ENCODE data around the gene KLF5. TPM values are rescaled to one million over a fixed set of nuclear protein-coding genes. Genes with fewer than 3 reads are reported as not detected.

Gene KLF5
- 1.3 and 2.0 TPM in 2 replicates for total RNA-seq

DNA sequence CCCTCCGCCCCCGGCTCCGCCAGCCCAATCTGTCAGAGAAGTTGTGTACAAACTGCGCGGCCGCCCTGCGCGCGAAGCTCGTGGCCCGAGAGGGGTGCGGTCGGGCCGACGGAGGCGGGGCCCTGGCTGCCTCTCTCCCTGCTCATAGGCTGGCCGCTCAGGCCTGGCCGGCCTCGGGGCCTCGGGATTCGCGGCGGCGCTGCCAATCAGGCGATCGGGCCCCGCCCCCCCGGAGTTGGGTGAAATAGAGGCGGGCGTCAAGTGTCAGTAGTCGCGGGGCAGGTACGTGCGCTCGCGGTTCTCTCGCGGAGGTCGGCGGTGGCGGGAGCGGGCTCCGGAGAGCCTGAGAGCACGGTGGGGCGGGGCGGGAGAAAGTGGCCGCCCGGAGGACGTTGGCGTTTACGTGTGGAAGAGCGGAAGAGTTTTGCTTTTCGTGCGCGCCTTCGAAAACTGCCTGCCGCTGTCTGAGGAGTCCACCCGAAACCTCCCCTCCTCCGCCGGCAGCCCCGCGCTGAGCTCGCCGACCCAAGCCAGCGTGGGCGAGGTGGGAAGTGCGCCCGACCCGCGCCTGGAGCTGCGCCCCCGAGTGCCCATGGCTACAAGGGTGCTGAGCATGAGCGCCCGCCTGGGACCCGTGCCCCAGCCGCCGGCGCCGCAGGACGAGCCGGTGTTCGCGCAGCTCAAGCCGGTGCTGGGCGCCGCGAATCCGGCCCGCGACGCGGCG lies at the start of gene KLF5:
Gene KLF5, plus strand, starts transcription at position 270 of the 724 bp plus-strand sequence. Its CDS starts 323 bp downstream, at position 593.
- H3K36me3 Mint-ChIP-seq (ENCODE audit: low read depth), result peaks cover 6% of the 10 kb centered on the region
- peaks cover 63% of the 10 kb centered on the region for H3K27me3 Mint-ChIP-seq (ENCODE audit: low read depth)
- peak within 1 kb of the TSS; percentile 49 for H3K27ac Mint-ChIP-seq
- peak; percentile 95 for DNase-seq (ENCODE audit: low spot score)
- intact Hi-C loops (cut with micrococcal nuclease), result loop anchor here (2.0 to 5.0 kb wide), 5 partner anchors 163 to 1073 kb away; partner anchors contain the start of genes BORA, KLF12 and MZT1
- H3K4me3 Mint-ChIP-seq (ENCODE audit: low read depth), result peak within 1 kb of the TSS; percentile 80
- H3K4me1 Mint-ChIP-seq (ENCODE audit: low read depth), result peaks cover 12% of the 10 kb centered on the region
- no peaks in the 10 kb centered on the region for H3K9me3 Mint-ChIP-seq

DNA sequence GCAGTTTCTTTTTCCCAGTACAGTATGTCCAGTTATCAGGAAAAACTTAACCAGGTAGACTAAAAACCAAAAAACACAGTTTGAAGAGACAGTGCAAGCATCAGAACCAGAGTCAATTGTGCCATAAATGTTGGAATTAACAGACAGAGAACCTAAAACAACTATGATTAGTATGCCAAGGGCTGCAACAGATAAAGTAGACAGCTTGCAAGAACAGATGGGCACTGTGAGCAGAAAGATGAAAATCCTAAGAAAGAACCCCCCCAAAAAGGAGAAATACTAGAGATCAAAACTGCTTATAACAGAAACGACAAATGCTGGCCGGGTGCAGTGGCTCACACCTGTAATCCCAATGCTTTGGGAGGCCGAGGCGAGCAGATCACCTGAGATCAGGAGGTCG lies 47.1 kb upstream of the KLF5 start:
- Mint-ChIP-seq H3K9me3 (no peaks in the 10 kb centered on the region), H3K4me1 (ENCODE audit: low read depth) (peaks cover 3% of the 10 kb centered on the region), H3K27me3 (ENCODE audit: low read depth) (no peaks in the 10 kb centered on the region), H3K4me3 (ENCODE audit: low read depth) (no peak overlapping the region), H3K36me3 (ENCODE audit: low read depth) (peaks cover 13% of the 10 kb centered on the region), H3K27ac (no peak overlapping the region)
- intact Hi-C loops (cut with micrococcal nuclease), result no loop called here
- DNase-seq (ENCODE audit: low spot score), result no peak

DNA sequence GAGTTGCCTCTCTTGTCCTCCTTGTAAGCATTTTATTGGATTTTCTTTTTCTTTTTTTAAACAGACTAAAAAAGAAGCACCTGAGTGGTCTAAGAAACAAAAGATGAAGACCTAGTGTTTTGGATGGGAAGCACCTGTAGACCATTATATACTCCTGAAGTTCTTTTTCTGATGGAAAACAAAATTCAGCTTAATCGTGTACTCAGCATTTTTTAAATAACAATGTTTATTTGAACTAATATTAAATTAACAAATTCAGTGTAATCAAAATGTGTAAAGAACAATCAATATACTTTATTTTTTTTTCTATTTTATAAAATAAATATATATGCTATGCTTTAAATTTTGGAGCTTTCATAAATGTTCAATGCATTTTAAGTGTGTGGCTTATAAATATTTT lies 43.0 kb upstream of the KLF5 start:
- Mint-ChIP-seq H3K27me3 (ENCODE audit: low read depth) (no peaks in the 10 kb centered on the region), H3K4me1 (ENCODE audit: low read depth) (no peaks in the 10 kb centered on the region), H3K27ac (no peak overlapping the region), H3K36me3 (ENCODE audit: low read depth) (peaks cover 5% of the 10 kb centered on the region), H3K9me3 (no peaks in the 10 kb centered on the region), H3K4me3 (ENCODE audit: low read depth) (no peak overlapping the region)
- no peak for DNase-seq (ENCODE audit: low spot score)
- intact Hi-C loops (cut with micrococcal nuclease), result no loop called here

DNA sequence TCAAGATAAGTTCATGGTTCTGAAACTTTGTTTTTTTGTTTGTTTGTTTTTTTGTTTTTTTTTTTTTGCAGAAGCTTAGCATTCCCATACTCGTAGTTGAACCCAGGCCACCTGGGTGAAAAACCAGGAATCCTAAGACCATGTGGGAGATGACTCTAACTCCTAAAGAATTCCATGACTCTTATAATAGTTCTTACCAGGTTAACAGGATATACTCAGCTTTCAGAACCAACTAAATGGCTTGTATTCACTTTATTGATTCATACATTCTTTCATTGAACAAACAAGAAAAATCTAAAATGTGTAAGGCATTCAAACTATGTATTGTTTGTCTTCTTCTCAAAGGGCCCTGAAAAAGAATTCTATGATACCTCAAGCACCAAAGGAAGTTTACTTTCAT lies 40.5 kb upstream of the KLF5 start:
- intact Hi-C loops (cut with micrococcal nuclease), result no loop called here
- Mint-ChIP-seq H3K36me3 (ENCODE audit: low read depth) (peaks cover 3% of the 10 kb centered on the region), H3K27me3 (ENCODE audit: low read depth) (no peaks in the 10 kb centered on the region)

DNA sequence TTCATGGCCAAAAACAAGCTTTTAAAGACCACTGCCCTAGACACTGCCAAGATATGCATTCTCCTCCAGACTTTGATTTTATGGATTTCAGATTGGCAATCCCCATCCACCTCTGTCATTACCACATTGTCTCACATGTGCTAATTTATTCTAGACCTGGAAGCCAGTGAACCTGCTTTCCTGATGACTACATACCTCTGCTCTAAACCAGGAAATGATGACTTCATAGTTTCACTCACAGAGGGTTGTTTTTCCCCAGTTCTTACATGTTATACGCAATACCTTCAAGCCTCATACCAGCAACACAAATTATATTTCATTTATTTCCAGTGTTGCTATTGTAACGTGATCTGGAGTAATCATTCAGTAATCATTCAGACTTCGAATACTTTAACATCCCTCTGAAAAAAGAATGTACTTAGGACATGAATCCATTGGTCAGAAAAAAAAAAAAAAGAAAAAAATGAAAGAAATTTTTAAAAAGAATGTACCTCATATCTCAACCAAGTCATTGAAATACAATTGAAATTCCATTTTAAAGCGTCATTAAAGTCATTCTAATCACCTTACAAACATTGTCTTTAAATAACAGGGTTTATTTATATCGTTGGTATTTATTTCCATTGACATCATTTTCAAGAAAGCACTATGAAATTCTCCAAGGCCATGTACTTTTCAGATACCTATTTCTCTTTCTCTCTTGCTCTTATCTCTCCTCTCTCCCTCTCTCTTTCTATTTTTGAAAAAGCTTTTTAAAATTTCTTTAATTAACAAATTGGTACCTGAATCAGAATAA lies 33.4 kb upstream of the KLF5 start:
- H3K27me3 Mint-ChIP-seq (ENCODE audit: low read depth), result no peaks in the 10 kb centered on the region
- intact Hi-C loops (cut with micrococcal nuclease), result no loop called here
- DNase-seq (ENCODE audit: low spot score), result no peak
- H3K27ac Mint-ChIP-seq, result no peak overlapping the region
- H3K4me1 Mint-ChIP-seq (ENCODE audit: low read depth), result peaks cover 1% of the 10 kb centered on the region
- H3K9me3 Mint-ChIP-seq, result no peaks in the 10 kb centered on the region
- no peak overlapping the region for H3K4me3 Mint-ChIP-seq (ENCODE audit: low read depth)
- H3K36me3 Mint-ChIP-seq (ENCODE audit: low read depth), result no peaks in the 10 kb centered on the region

More for the DNA sequence above, 40.5 kb upstream of the KLF5 start:
- no peak for DNase-seq (ENCODE audit: low spot score)
- Mint-ChIP-seq H3K9me3 (no peaks in the 10 kb centered on the region), H3K27ac (no peak overlapping the region), H3K4me3 (ENCODE audit: low read depth) (no peak overlapping the region), H3K4me1 (ENCODE audit: low read depth) (no peaks in the 10 kb centered on the region)

DNA sequence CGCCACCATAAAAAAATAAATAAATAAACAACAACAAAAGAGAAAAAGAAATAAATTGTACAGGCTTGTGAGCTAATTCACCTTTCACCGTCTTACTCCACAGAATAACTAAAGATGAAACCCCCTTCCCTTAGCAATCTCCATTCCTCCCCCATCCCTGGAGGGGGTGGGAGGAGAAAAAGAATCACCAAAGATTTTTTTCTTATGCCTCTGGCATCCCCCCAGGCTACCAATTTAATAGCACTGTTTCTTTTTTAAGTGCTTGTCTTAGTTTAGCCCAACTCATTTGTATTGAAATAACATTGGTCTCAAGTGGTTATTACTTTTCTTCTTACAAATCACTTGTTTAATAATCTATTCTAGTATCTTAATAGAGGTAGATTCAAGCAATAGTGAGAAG lies 23.9 kb upstream of the KLF5 start:
- Mint-ChIP-seq H3K27me3 (ENCODE audit: low read depth) (no peaks in the 10 kb centered on the region), H3K9me3 (no peaks in the 10 kb centered on the region), H3K36me3 (ENCODE audit: low read depth) (no peaks in the 10 kb centered on the region), H3K27ac (no peak overlapping the region), H3K4me1 (ENCODE audit: low read depth) (no peaks in the 10 kb centered on the region), H3K4me3 (ENCODE audit: low read depth) (no peak overlapping the region)
- intact Hi-C loops (cut with micrococcal nuclease), result no loop called here
- DNase-seq (ENCODE audit: low spot score), result no peak

DNA sequence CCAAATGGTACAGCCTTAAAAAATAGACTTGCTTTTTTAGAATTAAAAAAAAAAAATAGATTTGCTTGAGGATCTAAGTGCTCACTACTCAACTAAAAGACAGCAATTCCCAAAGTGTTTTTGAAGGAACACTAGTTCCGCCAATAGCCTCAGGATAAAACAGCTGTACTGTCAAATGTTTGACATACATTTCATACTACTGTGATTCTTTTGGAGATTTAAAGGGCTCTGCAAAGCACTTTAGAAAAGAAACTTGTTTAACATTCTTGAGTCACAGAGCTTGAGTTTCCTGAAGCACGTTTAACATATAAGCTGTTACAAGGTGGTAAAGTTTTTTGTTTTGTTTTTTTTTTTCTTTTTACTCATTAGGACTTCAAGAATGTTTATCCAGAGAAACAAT lies 23.1 kb upstream of the KLF5 start:
- intact Hi-C loops (cut with micrococcal nuclease), result no loop called here
- H3K27ac Mint-ChIP-seq, result no peak overlapping the region
- H3K9me3 Mint-ChIP-seq, result no peaks in the 10 kb centered on the region
- H3K4me1 Mint-ChIP-seq (ENCODE audit: low read depth), result no peaks in the 10 kb centered on the region
- H3K36me3 Mint-ChIP-seq (ENCODE audit: low read depth), result no peaks in the 10 kb centered on the region
- DNase-seq (ENCODE audit: low spot score), result no peak
- no peaks in the 10 kb centered on the region for H3K27me3 Mint-ChIP-seq (ENCODE audit: low read depth)
- no peak overlapping the region for H3K4me3 Mint-ChIP-seq (ENCODE audit: low read depth)

DNA sequence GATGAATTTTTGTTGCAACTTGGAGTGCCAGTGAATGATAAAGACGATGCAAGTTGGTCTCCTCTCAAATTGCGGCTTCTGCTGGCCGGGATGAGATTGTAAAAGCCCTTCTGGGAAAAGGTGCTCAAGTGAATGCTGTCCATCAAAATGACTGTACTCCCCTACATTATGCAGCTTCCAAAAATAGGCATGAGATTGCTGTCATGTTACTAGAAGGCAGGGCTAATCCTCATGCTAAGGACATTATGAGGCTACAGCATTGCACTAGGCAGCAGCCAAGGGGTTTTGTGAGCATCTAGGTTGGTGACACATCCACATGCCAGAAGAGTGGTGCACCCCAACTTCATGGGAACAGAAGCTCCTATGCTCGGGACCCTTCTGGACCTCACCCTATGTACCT lies 22.2 kb upstream of the KLF5 start:
- Mint-ChIP-seq H3K27me3 (ENCODE audit: low read depth) (no peaks in the 10 kb centered on the region), H3K9me3 (no peaks in the 10 kb centered on the region), H3K4me1 (ENCODE audit: low read depth) (no peaks in the 10 kb centered on the region), H3K27ac (no peak overlapping the region), H3K4me3 (ENCODE audit: low read depth) (no peak overlapping the region), H3K36me3 (ENCODE audit: low read depth) (no peaks in the 10 kb centered on the region)
- intact Hi-C loops (cut with micrococcal nuclease), result no loop called here
- DNase-seq (ENCODE audit: low spot score), result no peak

DNA sequence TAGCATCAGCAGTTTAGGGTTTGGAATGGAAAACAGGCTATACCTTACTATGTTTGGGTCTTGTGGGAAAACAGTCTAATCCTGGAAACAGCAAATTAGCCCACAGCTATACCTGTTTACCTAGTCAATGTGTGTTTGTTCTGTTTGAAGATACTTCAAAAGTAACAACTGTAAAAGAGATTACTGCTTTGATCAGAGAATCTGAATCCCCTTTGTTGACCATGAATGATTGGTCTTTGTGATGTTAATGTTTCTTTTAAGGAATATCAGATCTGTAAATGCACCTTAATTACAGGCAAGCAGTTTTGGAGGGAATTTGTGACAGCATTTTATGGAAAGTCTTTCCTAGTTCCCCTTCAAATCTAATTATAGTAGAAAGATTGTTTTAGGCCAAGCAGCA lies 20.7 kb upstream of the KLF5 start:
- no peaks in the 10 kb centered on the region for H3K4me1 Mint-ChIP-seq (ENCODE audit: low read depth)
- no peak overlapping the region for H3K4me3 Mint-ChIP-seq (ENCODE audit: low read depth)
- intact Hi-C loops (cut with micrococcal nuclease), result no loop called here
- no peaks in the 10 kb centered on the region for H3K9me3 Mint-ChIP-seq
- DNase-seq (ENCODE audit: low spot score), result no peak
- H3K27ac Mint-ChIP-seq, result no peak overlapping the region
- H3K27me3 Mint-ChIP-seq (ENCODE audit: low read depth), result no peaks in the 10 kb centered on the region
- H3K36me3 Mint-ChIP-seq (ENCODE audit: low read depth), result no peaks in the 10 kb centered on the region

DNA sequence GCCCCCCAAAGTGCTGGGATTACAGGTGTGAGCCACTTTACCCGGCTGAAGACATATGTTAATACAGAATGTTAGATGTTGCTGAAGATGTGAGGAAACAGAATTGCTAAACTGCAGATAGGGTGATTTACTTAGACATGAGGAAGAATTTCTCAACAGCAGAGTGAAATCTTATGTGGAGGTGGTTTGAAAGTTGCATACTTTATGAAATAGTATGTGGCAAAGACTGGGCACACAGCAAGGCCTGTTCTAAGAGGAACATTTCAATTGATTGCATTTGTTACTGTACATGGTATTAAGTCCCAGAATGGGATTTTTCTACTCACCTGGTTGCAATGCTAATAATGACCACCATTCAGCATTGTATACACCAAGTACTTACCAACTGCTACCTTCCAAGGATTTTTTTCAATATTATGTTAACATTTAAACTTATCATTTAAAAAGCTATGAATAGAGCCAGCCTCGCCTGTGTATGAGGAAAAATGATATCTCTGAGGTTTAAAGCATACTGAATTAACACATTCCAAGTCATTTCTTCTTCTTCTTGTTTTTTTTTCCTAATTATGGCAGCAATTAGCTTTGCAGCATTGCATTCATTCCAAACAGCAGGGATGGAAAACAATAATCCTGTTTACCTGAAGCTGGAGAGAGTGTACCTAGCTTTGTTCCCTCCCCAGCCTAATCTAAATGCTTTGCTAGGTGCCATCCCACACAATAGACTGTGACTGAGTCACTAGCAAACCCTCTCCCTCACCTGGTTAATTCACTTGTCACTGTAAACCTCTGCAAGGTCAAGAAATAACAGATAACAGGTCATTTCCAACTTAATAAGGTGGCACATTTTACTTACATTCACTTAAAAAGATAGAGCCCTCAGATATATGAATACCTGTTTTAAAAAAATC lies 19.4 kb upstream of the KLF5 start:
- H3K4me3 Mint-ChIP-seq (ENCODE audit: low read depth), result no peak overlapping the region
- H3K27ac Mint-ChIP-seq, result no peak overlapping the region
- no peaks in the 10 kb centered on the region for H3K9me3 Mint-ChIP-seq
- intact Hi-C loops (cut with micrococcal nuclease), result no loop called here
- no peak for DNase-seq (ENCODE audit: low spot score)
- no peaks in the 10 kb centered on the region for H3K36me3 Mint-ChIP-seq (ENCODE audit: low read depth)
- no peaks in the 10 kb centered on the region for H3K27me3 Mint-ChIP-seq (ENCODE audit: low read depth)
- H3K4me1 Mint-ChIP-seq (ENCODE audit: low read depth), result no peaks in the 10 kb centered on the region

DNA sequence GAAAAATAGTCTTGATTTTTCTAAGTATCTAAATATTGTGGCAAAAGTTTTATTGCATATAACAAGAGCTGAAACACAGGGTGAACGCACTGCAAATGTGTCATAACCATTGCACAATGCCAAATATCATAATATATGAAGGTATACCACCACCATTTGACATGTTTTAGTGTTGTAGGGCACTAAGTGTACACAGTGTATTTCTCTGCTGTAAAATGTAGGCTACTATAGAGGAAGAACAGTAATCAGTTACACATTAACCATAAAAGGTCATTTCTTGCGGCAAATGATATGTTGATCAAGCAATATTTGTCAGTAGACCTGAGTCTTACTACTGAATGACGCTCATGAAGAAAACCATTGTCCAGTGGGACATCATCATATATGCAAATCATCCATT lies 18.3 kb upstream of the KLF5 start:
- no peaks in the 10 kb centered on the region for H3K9me3 Mint-ChIP-seq
- H3K36me3 Mint-ChIP-seq (ENCODE audit: low read depth), result no peaks in the 10 kb centered on the region
- no peak overlapping the region for H3K4me3 Mint-ChIP-seq (ENCODE audit: low read depth)
- H3K4me1 Mint-ChIP-seq (ENCODE audit: low read depth), result no peaks in the 10 kb centered on the region
- no peak for DNase-seq (ENCODE audit: low spot score)
- intact Hi-C loops (cut with micrococcal nuclease), result no loop called here
- no peaks in the 10 kb centered on the region for H3K27me3 Mint-ChIP-seq (ENCODE audit: low read depth)
- H3K27ac Mint-ChIP-seq, result no peak overlapping the region

DNA sequence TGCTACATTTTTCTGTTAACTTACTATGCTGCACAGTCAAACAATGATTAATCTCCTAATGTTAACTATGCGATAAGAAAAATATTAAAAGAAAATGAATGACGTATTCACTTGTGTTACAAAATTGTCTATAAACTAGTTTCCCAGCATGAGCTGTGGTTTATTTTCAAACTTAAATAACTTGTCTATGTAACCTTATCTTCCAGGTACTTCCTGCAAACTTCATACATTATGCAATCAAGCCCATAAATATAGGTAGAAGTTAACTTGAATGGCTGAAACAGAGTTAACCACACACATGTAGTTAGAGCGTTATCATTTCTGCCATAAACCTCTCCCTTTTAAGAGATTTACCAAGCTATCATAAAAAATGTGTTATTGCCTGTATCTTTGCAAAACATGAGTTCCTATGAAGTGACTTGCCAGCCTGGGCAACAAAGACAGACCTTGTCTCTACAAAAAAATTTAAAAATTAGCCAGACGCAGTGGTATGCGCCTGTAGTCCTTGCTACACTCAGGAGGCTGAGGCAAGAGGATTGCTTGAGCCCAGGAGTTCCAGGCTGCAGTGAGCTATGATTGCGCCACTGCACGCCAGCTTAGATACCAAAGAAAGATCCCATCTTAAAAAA lies 17.7 kb upstream of the KLF5 start:
- no peak overlapping the region for H3K27ac Mint-ChIP-seq
- H3K27me3 Mint-ChIP-seq (ENCODE audit: low read depth), result no peaks in the 10 kb centered on the region
- H3K9me3 Mint-ChIP-seq, result no peaks in the 10 kb centered on the region

More for the DNA sequence above, 17.7 kb upstream of the KLF5 start:
- Mint-ChIP-seq H3K4me3 (ENCODE audit: low read depth) (no peak overlapping the region), H3K36me3 (ENCODE audit: low read depth) (no peaks in the 10 kb centered on the region), H3K4me1 (ENCODE audit: low read depth) (no peaks in the 10 kb centered on the region)
- intact Hi-C loops (cut with micrococcal nuclease), result no loop called here
- no peak for DNase-seq (ENCODE audit: low spot score)
